ENCODE data around the gene GABRP.

DNA sequence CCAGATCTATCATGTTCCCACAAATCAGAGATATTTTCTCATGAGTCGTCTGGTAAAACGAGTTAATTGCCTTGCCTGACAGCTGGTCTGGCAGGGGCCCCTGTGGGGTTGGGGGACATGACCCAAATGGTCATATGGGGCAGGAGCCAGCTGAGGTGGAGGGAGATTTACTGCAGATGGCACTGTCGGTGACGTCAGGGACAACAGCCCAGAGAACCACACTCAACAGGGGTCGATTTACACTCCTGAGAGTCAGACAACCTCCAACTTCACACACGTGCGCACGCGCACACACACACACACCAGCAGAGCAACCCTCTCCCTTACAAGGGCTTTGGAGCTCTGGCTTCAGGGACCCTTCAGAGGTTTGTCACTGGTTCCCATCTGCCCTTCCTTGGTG lies 23.4 kb upstream of the GABRP start:
- TF ChIP-seq GATA2 (IDR thresholded peaks at IDR 0.05; ENCODE audit: low read depth, low read length): no peak
- TF ChIP-seq GATA3 (IDR thresholded peaks at IDR 0.05; ENCODE audit: low read depth, low read length): no peak
